ENCODE results near the gene CD36.

The CD36 gene

DNA sequence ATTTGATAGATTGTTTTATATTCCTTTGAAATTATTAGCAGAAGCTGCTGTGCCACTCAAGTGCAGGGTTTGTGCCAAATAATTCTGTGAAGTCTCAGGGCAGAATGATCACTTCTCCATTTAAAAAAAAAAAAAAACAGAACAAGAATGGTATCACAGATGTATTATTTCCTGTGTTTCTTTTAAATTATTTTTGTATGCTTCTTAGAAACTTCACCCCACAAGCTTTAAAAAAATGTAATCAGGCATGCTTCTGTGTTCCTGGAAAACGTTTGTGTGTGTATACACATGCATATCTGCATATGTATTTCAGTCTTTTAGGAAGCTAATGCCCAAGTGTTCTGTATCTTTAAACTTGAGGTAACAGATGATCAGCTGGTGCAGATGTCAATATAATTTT lies 6.3 kb upstream of the CD36 start:
- in situ Hi-C loops (cut with MboI; ENCODE audit: low pct_unique_long_range_greater_than_20kb, low sequenced_read_pairs, unreplicated experiment): no loop called here
- no peak for DNase-seq (ENCODE audit: low spot score)
- TF ChIP-seq, protein P1, sequence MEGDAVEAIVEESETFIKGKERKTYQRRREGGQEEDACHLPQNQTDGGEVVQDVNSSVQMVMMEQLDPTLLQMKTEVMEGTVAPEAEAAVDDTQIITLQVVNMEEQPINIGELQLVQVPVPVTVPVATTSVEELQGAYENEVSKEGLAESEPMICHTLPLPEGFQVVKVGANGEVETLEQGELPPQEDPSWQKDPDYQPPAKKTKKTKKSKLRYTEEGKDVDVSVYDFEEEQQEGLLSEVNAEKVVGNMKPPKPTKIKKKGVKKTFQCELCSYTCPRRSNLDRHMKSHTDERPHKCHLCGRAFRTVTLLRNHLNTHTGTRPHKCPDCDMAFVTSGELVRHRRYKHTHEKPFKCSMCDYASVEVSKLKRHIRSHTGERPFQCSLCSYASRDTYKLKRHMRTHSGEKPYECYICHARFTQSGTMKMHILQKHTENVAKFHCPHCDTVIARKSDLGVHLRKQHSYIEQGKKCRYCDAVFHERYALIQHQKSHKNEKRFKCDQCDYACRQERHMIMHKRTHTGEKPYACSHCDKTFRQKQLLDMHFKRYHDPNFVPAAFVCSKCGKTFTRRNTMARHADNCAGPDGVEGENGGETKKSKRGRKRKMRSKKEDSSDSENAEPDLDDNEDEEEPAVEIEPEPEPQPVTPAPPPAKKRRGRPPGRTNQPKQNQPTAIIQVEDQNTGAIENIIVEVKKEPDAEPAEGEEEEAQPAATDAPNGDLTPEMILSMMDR (IDR thresholded peaks at IDR 0.05; ENCODE audit: extremely low read depth, insufficient read depth, missing control alignments): no peak

DNA sequence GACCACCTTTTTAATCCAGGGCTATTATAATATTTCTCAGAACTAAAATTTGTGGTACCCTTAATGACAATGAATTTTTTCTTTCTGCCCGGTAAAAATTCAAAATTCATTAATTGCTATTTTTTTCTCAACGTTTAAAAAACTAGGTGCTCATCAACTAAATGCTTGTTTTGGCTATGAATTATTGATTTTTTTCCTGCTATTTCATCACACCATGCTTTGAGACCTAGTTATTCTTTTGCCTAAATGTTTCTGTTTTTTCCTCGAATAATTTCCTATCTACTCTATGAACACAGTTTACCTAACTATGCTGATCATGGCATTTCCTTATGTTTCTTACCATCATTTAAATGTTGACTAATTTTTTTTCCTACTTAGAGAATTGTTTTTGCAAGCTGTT lies 5.6 kb upstream of the CD36 start:
- no peak for DNase-seq (ENCODE audit: low spot score)
- TF ChIP-seq, protein P1 (IDR thresholded peaks at IDR 0.05; ENCODE audit: extremely low read depth, insufficient read depth, missing control alignments): no peak
- in situ Hi-C loops (cut with MboI; ENCODE audit: low pct_unique_long_range_greater_than_20kb, low sequenced_read_pairs, unreplicated experiment): no loop called here

GRCh38 chr7:80634505-80634904 lies 3.9 kb upstream of the CD36 start:
- TF ChIP-seq, protein P1 (IDR thresholded peaks at IDR 0.05; ENCODE audit: extremely low read depth, insufficient read depth, missing control alignments): no peak
- no peak for DNase-seq (ENCODE audit: low spot score)
- in situ Hi-C loops (cut with MboI; ENCODE audit: low pct_unique_long_range_greater_than_20kb, low sequenced_read_pairs, unreplicated experiment): no loop called here

DNA sequence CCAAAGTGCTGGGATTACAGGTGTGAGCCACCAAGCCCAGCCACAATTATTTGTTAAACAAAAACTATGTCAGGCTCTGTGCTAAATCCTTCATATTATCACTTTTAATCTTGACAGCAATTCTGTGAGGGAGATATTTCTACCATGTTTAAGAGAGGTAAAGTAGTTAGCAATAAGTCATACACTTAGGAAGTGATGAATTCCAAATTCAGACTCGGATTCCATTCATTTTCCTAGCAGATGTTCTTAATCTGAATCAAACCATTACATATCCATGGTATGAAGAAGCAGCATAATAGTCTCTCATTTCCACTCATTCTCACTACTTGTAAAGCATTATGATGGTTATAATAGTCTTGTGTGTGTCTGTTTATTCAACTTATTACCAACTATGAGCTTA lies 2.9 kb upstream of the CD36 start:
- TF ChIP-seq, protein P1 (IDR thresholded peaks at IDR 0.05; ENCODE audit: extremely low read depth, insufficient read depth, missing control alignments): no peak

GRCh38 chr7:80635998-80636397 lies 2.4 kb upstream of the CD36 start:
- in situ Hi-C loops (cut with MboI; ENCODE audit: low pct_unique_long_range_greater_than_20kb, low sequenced_read_pairs, unreplicated experiment): no loop called here
- TF ChIP-seq, protein P1 (IDR thresholded peaks at IDR 0.05; ENCODE audit: extremely low read depth, insufficient read depth, missing control alignments): no peak
- DNase-seq (ENCODE audit: low spot score): no peak

More for the DNA sequence above, 2.9 kb upstream of the CD36 start:
- in situ Hi-C loops (cut with MboI; ENCODE audit: low pct_unique_long_range_greater_than_20kb, low sequenced_read_pairs, unreplicated experiment): no loop called here
- DNase-seq (ENCODE audit: low spot score): no peak

GRCh38 chr7:80636709-80637108 lies 1.7 kb upstream of the CD36 start:
- TF ChIP-seq, protein P1 (IDR thresholded peaks at IDR 0.05; ENCODE audit: extremely low read depth, insufficient read depth, missing control alignments): no peak
- no peak for DNase-seq (ENCODE audit: low spot score)
- in situ Hi-C loops (cut with MboI; ENCODE audit: low pct_unique_long_range_greater_than_20kb, low sequenced_read_pairs, unreplicated experiment): no loop called here

GRCh38 chr7:80637454-80637853 lies 988 bp upstream of the CD36 start:
- no peak for DNase-seq (ENCODE audit: low spot score)
- in situ Hi-C loops (cut with MboI; ENCODE audit: low pct_unique_long_range_greater_than_20kb, low sequenced_read_pairs, unreplicated experiment): no loop called here
- TF ChIP-seq, protein P1 (IDR thresholded peaks at IDR 0.05; ENCODE audit: extremely low read depth, insufficient read depth, missing control alignments): no peak
